ENCODE measurements around the gene TAF1B.

- TF ChIP-seq CTCF (IDR thresholded peaks at IDR 0.05; ENCODE audit: extremely low read depth in 1 of 2, insufficient read depth in 1 of 2, low read depth in 1 of 2, low read length in 2 of 2), result no peak
- TF ChIP-seq POLR2A (IDR thresholded peaks at IDR 0.05; ENCODE audit: low read depth, low read length), result no peak
Measured at GRCh38 chr2:9809448-9810088, 33.7 kb upstream of the TAF1B start.

Measured in endothelial cell of umbilical vein (primary cell).